ENCODE measurements around the gene PRPS2.

Gene PRPS2

DNA sequence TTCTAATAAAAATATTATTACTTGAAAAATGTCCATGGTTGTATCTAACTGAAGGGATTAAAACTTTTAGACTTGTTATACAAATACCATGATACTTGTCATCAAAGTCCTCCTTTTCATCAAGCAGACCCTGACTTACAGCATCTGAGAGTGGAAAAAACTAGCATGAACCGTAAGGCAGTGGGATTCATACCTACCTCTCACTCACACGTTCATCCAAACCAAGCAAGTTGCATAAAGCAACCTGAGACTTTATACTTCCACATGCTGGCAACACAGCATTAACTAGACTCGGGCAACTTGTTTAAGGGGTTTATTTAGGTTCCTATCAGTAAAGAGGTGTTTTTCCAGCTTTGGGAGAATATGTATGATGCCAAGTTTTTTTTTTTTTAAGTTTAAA, 53.1 kb downstream of the PRPS2 start:
- H3K27me3 ChIP-seq (replicated peaks; ENCODE audit: control insufficient read depth, insufficient read depth, low read length, poor library complexity, severe bottlenecking): no peaks in the 10 kb centered on the region
- H3K4me3 ChIP-seq (ENCODE audit: insufficient read depth, low read depth, low read length, poor library complexity, severe bottlenecking): peak overlapping the region; percentile 5
- H3K4me1 ChIP-seq (ENCODE audit: control insufficient read depth, insufficient read depth, low read length, poor library complexity, severe bottlenecking): no peaks in the 10 kb centered on the region
- H3K9me3 ChIP-seq (ENCODE audit: control insufficient read depth, low read length): no peaks in the 10 kb centered on the region
- no peak for DNase-seq
- H3K36me3 ChIP-seq (ENCODE audit: control insufficient read depth, insufficient read depth, low read length): no peaks in the 10 kb centered on the region
- H3K27ac ChIP-seq (ENCODE audit: insufficient read depth, low read length, poor library complexity, severe bottlenecking): no peak overlapping the region

DNA sequence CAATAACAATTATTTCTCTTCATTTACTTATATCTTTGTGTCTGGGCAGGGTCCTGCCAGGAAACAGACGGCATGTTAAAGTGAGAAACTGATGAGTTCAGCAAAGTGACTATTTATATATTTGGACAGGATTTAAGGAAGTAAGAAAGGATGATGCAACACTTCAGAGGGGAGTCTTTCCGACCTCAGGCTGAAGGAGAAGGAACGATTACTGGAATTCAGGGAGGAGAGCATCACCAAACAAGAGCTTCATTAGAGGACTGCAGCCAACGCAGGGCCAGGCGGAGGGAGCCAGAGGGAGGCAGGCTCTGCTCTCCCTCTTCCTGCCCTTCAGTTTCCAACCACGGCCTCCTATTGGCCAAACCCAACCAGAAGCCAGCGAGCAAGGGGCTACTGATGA, 74.1 kb downstream of the PRPS2 start:
- Histone ChIP-seq H3K27ac (ENCODE audit: insufficient read depth, low read length, poor library complexity, severe bottlenecking) (no peak overlapping the region), H3K27me3 (replicated peaks; ENCODE audit: control insufficient read depth, insufficient read depth, low read length, poor library complexity, severe bottlenecking) (peaks cover 3% of the 10 kb centered on the region), H3K36me3 (ENCODE audit: control insufficient read depth, insufficient read depth, low read length) (no peaks in the 10 kb centered on the region), H3K4me1 (ENCODE audit: control insufficient read depth, insufficient read depth, low read length, poor library complexity, severe bottlenecking) (no peaks in the 10 kb centered on the region), H3K4me3 (ENCODE audit: insufficient read depth, low read depth, low read length, poor library complexity, severe bottlenecking) (no peak overlapping the region), H3K9me3 (ENCODE audit: control insufficient read depth, low read length) (no peaks in the 10 kb centered on the region)
- DNase-seq: no peak

DNA sequence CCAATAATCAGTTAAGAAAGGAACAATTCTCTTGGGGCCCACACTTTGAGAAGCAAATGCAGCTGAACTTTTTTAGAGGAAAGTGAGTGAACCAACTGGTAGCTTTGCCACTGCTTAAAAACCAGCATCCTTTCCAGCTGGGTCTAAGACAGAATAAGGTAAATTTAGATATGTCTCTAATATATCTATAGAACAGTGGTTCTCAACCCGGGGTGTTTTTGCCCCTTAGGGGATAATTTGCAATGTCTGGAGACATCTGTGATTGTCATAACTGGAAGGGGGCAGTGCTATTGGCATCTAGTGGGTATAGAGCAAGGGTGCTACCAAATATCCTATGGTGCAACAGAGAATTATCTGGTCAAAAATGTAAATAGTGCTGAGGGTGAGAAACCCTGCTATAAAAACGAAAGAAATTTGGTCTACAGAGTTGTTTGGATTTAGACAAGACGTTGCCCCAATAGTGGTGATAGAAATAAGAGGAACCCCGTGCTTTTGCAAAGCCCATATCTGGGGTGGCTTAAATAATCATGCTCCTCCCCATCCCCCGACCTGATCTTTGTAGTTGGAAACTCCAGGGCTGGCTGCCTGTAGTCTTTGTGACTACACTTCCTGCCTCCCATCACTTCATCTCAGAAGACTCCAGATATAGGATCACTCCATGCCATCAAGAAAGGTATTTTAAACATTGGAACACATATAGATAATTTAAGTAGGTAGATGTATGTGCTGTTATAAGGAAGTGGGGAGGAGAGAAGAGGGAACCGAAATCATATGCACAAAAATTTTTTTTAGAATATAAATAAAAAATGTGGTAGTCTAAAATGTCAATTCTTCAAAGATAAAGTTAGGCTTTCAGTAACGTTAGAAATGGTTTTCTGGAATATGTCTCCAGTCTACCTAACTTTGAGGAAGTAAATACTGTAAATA, 75.5 kb downstream of the PRPS2 start, which contains the start of gene TLR7:
Gene TLR7, plus strand, starts transcription at position 622 of the 927 bp plus-strand sequence. CDS start 507 bp downstream, outside the sequence.
- Histone ChIP-seq H3K9me3 (ENCODE audit: control insufficient read depth, low read length) (no peaks in the 10 kb centered on the region), H3K27me3 (replicated peaks; ENCODE audit: control insufficient read depth, insufficient read depth, low read length, poor library complexity, severe bottlenecking) (peaks cover 3% of the 10 kb centered on the region), H3K27ac (ENCODE audit: insufficient read depth, low read length, poor library complexity, severe bottlenecking) (no peak within 1 kb of the TSS), H3K4me1 (ENCODE audit: control insufficient read depth, insufficient read depth, low read length, poor library complexity, severe bottlenecking) (no peaks in the 10 kb centered on the region), H3K4me3 (ENCODE audit: insufficient read depth, low read depth, low read length, poor library complexity, severe bottlenecking) (no peak within 1 kb of the TSS), H3K36me3 (ENCODE audit: control insufficient read depth, insufficient read depth, low read length) (no peaks in the 10 kb centered on the region)
- no peak for DNase-seq

DNA sequence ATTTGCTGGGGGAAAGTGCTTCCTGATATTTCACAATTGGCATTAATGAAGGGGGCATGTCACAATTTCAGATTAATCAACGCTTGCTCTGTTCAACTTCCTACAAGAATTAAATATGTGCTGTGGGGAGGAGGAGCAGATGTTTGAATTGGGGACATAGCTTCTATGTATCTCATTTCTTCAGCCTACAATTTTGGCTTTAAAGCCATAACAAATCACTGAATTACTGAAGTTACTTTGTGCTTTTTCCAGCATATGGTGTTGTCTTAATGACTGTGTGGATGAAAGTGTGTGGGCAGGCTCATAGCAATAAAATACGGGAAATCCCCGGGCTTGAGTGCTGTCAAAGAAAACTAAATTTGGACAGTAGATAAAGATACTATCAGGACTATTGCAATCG, 76.5 kb downstream of the PRPS2 start:
- Histone ChIP-seq H3K4me3 (ENCODE audit: insufficient read depth, low read depth, low read length, poor library complexity, severe bottlenecking) (no peak overlapping the region), H3K9me3 (ENCODE audit: control insufficient read depth, low read length) (no peaks in the 10 kb centered on the region), H3K4me1 (ENCODE audit: control insufficient read depth, insufficient read depth, low read length, poor library complexity, severe bottlenecking) (no peaks in the 10 kb centered on the region), H3K27me3 (replicated peaks; ENCODE audit: control insufficient read depth, insufficient read depth, low read length, poor library complexity, severe bottlenecking) (peaks cover 3% of the 10 kb centered on the region), H3K27ac (ENCODE audit: insufficient read depth, low read length, poor library complexity, severe bottlenecking) (no peak overlapping the region), H3K36me3 (ENCODE audit: control insufficient read depth, insufficient read depth, low read length) (no peaks in the 10 kb centered on the region)
- no peak for DNase-seq

DNA sequence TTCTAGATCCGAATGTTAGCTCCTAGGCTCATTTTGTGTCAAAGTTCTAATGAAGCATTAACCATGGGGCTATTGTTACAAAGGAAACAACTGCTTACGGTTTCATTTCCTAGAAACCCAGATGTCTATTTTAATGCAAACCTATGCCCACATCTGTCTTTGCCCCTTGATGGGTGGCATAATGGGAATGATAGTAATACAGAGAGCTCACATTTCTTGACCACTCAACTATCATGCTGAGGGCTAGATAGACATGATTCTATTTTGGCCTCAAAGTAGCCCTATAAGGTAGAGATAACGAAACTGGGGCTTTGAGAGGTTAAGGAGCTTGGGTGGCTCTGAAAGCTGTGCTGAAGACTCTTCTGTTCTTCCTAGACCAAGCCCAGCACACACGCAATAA, 77.5 kb downstream of the PRPS2 start:
- no peaks in the 10 kb centered on the region for H3K36me3 ChIP-seq (ENCODE audit: control insufficient read depth, insufficient read depth, low read length)
- no peak overlapping the region for H3K4me3 ChIP-seq (ENCODE audit: insufficient read depth, low read depth, low read length, poor library complexity, severe bottlenecking)
- no peak overlapping the region for H3K27ac ChIP-seq (ENCODE audit: insufficient read depth, low read length, poor library complexity, severe bottlenecking)
- DNase-seq: no peak
- no peaks in the 10 kb centered on the region for H3K4me1 ChIP-seq (ENCODE audit: control insufficient read depth, insufficient read depth, low read length, poor library complexity, severe bottlenecking)
- H3K9me3 ChIP-seq (ENCODE audit: control insufficient read depth, low read length): no peaks in the 10 kb centered on the region
- H3K27me3 ChIP-seq (replicated peaks; ENCODE audit: control insufficient read depth, insufficient read depth, low read length, poor library complexity, severe bottlenecking): peaks cover 3% of the 10 kb centered on the region

DNA sequence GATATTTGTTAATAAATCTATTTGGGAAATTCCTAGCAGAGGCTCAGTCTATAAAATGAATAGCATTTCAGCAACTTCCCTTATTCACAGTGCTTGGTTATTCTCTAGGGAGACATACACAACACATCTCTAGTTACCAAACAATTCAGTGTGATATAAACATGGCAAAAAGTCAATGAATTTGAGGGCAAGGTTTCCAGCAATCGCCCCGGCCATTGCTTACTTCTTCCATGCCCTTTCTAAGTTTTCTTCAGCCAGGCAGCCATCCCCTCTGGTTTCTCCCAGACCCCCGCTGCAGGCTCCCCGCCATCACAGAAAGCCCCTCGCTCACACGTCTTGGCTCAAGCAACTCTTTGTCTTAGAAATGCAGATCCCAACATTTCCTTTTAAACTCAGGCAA, 80.0 kb downstream of the PRPS2 start:
- H3K4me3 ChIP-seq (ENCODE audit: insufficient read depth, low read depth, low read length, poor library complexity, severe bottlenecking): no peak overlapping the region
- H3K4me1 ChIP-seq (ENCODE audit: control insufficient read depth, insufficient read depth, low read length, poor library complexity, severe bottlenecking): no peaks in the 10 kb centered on the region
- H3K36me3 ChIP-seq (ENCODE audit: control insufficient read depth, insufficient read depth, low read length): no peaks in the 10 kb centered on the region
- H3K27me3 ChIP-seq (replicated peaks; ENCODE audit: control insufficient read depth, insufficient read depth, low read length, poor library complexity, severe bottlenecking): no peaks in the 10 kb centered on the region
- H3K27ac ChIP-seq (ENCODE audit: insufficient read depth, low read length, poor library complexity, severe bottlenecking): no peak overlapping the region
- DNase-seq: no peak
- no peaks in the 10 kb centered on the region for H3K9me3 ChIP-seq (ENCODE audit: control insufficient read depth, low read length)

DNA sequence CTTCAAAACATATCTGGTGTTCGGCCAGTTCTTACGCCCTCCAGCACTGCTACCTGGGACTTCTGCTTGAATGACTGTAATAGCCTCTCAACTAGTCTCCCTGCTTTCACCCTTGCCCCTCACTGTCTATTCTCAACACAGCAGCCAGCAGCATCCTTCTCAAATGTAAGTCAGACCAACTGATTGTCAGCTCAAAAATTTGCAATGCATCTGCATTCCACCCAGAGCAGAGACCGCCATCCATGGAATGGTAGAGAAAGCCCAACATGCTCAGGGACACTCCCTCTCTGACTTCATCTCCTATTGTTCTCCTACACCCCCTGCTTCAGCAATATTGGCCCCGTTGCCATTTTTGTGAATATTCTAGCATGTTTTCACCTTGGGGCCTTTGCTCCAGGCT, 81.5 kb downstream of the PRPS2 start:
- H3K4me1 ChIP-seq (ENCODE audit: control insufficient read depth, insufficient read depth, low read length, poor library complexity, severe bottlenecking): no peaks in the 10 kb centered on the region
- no peaks in the 10 kb centered on the region for H3K9me3 ChIP-seq (ENCODE audit: control insufficient read depth, low read length)
- no peak overlapping the region for H3K4me3 ChIP-seq (ENCODE audit: insufficient read depth, low read depth, low read length, poor library complexity, severe bottlenecking)
- H3K27me3 ChIP-seq (replicated peaks; ENCODE audit: control insufficient read depth, insufficient read depth, low read length, poor library complexity, severe bottlenecking): no peaks in the 10 kb centered on the region
- no peak for DNase-seq
- no peaks in the 10 kb centered on the region for H3K36me3 ChIP-seq (ENCODE audit: control insufficient read depth, insufficient read depth, low read length)
- H3K27ac ChIP-seq (ENCODE audit: insufficient read depth, low read length, poor library complexity, severe bottlenecking): no peak overlapping the region
